Ovary (tissue), 9 donors: ENCODE results near the gene ARPIN. TPM values are rescaled to one million over a fixed set of nuclear protein-coding genes. Genes with fewer than 3 reads are reported as not detected.
"Not testable (repeated sequence)": the region's sequence is repeated elsewhere in the genome, so short reads cannot be mapped to it uniquely, and the experiment has no call there.

Source experiments
- DNase-seq, 5 donors: peaks; one replicate each; pipeline ENCODE4 v3.0.0-alpha.2; 2019 to 2020
- H3K27ac ChIP-seq, 2 donors: fragments of 200-600 bp; one replicate each; pipeline versions ENCODE4 v1.5.1 to v1.8.0; 2019 to 2022
- H3K27me3 ChIP-seq: fragments of 200-600 bp; one replicate; pipeline ENCODE4 v1.8.0; 2022
- H3K36me3 ChIP-seq: fragments of 200-600 bp; sonication (generic); one replicate; pipeline ENCODE4 v1.5.1; 2019
- H3K4me1 ChIP-seq: one replicate; pipeline ENCODE4 v1.8.1; 2013; ENCODE audit warnings: mild to moderate bottlenecking, moderate library complexity; ENCODE audit not compliant: insufficient read depth
- H3K4me3 ChIP-seq: fragments of 200-600 bp; sonication (generic); one replicate; pipeline ENCODE4 v1.5.1; 2017
- H3K9me3 ChIP-seq, 2 donors: fragments of 200-600 bp in 1 of 2; sonication (generic) in 1 of 2; one replicate each; pipeline versions ENCODE4 v1.5.1 to v1.8.1; 2013 to 2019; ENCODE audit warnings: mild to moderate bottlenecking in 1 of 2, moderate library complexity in 1 of 2
- EP300 ChIP-seq: sonication (generic); formaldehyde crosslinking; IDR thresholded peaks from one replicate; pipeline ENCODE4 v1.6.1; 2017; ENCODE audit warnings: antibody characterized with exemption
- POLR2A ChIP-seq: fragments of 450-650 bp; IDR thresholded peaks from one replicate; pipeline ENCODE4 v1.6.1; 2017; ENCODE audit warnings: antibody characterized with exemption, mild to moderate bottlenecking, moderate library complexity
- WGBS, 3 donors: extraction: QIAGEN DNeasy Blood & Tissue Kit in 1 of 3; methylation state at CpG; one replicate each; pipeline versions ENCODE4 v1.1.5 to v1.1.7; 2013 to 2017; 5-methylcytosine and 5-hydroxymethylcytosine counted together
- intact Hi-C, 4 donors: fragments of 100-400 bp; cut with DNase I; formaldehyde crosslinking; loops; one replicate each; pipeline versions ENCODE4 v1.11.0 to v1.15.1; 2022 to 2023
- polyA plus RNA-seq, 2 donors: library from polyadenylated mRNA; stranded (reverse); fragments of 200-250 nt in 1 of 2; fragments of 350-450 nt in 1 of 2; fragmentation: Illumina TruSeq in 1 of 2; extraction: RNeasy Lipid Tissue Mini Kit (QIAGEN cat#74804) in 1 of 2; gene quantifications; one replicate each; pipeline ENCODE4 v1.2.3, GENCODE V29; 2013 to 2014
- total RNA-seq, 7 donors: library from RNA; depleted of rRNA in 2 of 7; stranded (reverse); fragments of >200 nt in 2 of 7; fragmentation: NEBNext Ultra II Directional in 3 of 7; extraction: Animal tissue kit (Norgen Biotek cat#: 25700) in 3 of 7; gene quantifications; one replicate each; pipeline versions ENCODE4 v1.1.0 to v1.2.4, GENCODE V29; 2016 to 2023
- TF ChIP-seq, protein P1 (sequence below), 3 donors: fragments of 450-650 bp in 2 of 3; fragments of 200-600 bp in 1 of 3; IDR thresholded peaks; one replicate each; pipeline versions ENCODE4 v1.5.1 to v1.8.0; 2016 to 2022; ENCODE audit warnings: antibody characterized with exemption in 3 of 3, mild to moderate bottlenecking in 1 of 3
- donor health status: DM: no; HTN: no; CAD: no; lungs with moderate emphysema.
- donor health status: DM: no; HTN: no; CAD: no.
- donor health status: Bipolar disorder and iron deficiency.
- donor health status: DM: yes; HTN: yes; CAD: no.
- donor health status: DM: no; HTN: no; CAD: no.
- donor health status: DM: yes; HTN: yes; CAD: no.

The ARPIN gene
- total and polyA plus RNA-seq, 9 donors = 14.2 to 36.5 (median 29.9) TPM

DNA sequence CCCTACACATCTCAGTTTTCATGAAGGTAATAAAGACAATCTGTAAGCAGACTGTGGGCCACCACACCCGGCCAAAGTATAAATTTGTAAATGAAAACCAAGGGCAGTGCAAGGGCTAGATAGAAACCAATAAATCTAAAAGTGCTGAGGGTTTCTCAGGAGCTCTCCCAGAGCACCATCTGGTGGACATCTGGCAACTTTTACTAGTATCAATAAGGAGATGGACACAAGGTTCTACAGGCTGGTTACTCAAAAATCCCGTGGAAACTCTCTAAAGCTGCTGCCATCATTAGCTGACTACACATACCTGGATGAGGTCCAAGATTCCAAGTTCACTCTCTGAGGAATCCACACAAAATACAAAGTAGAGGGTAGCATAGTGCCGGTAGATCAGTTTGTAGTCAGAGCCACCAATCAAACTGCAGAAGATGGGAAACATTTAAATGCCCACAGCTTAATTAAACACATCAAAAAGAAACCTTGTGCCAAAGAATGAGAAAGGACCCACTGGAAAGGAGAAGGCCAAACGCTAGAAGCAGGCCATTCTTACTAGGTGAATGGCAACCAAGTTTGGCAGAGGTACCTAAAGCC, 24.4 kb downstream of the ARPIN start:
- H3K4me3 ChIP-seq = no peak overlapping the region
- H3K27ac ChIP-seq = no peak overlapping the region
- H3K27me3 ChIP-seq = no peaks in the 10 kb centered on the region
- no peak for TF ChIP-seq EP300
- TF ChIP-seq, protein P1, sequence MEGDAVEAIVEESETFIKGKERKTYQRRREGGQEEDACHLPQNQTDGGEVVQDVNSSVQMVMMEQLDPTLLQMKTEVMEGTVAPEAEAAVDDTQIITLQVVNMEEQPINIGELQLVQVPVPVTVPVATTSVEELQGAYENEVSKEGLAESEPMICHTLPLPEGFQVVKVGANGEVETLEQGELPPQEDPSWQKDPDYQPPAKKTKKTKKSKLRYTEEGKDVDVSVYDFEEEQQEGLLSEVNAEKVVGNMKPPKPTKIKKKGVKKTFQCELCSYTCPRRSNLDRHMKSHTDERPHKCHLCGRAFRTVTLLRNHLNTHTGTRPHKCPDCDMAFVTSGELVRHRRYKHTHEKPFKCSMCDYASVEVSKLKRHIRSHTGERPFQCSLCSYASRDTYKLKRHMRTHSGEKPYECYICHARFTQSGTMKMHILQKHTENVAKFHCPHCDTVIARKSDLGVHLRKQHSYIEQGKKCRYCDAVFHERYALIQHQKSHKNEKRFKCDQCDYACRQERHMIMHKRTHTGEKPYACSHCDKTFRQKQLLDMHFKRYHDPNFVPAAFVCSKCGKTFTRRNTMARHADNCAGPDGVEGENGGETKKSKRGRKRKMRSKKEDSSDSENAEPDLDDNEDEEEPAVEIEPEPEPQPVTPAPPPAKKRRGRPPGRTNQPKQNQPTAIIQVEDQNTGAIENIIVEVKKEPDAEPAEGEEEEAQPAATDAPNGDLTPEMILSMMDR (IDR thresholded peaks at IDR 0.05) = no peak
- no peak for TF ChIP-seq POLR2A
- intact Hi-C loops = no loop called here
- peaks cover 1% of the 10 kb centered on the region for H3K4me1 ChIP-seq
- H3K36me3 ChIP-seq = no peaks in the 10 kb centered on the region
- DNase-seq = no peak
- 34 to 44% (median 37%) methylated on average over 4 of the region's 4 CpGs for WGBS, 3 donors
- no peaks in the 10 kb centered on the region for H3K9me3 ChIP-seq

GRCh38 chr15:89885611-89886010, 27.1 kb downstream of the ARPIN start:
- H3K4me1 ChIP-seq = no peaks in the 10 kb centered on the region
- intact Hi-C loops = no loop called here
- 81 to 90% (median 89%) methylated on average over 2 of the region's 2 CpGs for WGBS, 3 donors
- no peak overlapping the region for H3K4me3 ChIP-seq
- TF ChIP-seq EP300 = no peak
- TF ChIP-seq, protein P1 (IDR thresholded peaks at IDR 0.05) = no peak
- TF ChIP-seq POLR2A = no peak
- H3K9me3 ChIP-seq = no peaks in the 10 kb centered on the region
- no peaks in the 10 kb centered on the region for H3K36me3 ChIP-seq
- DNase-seq = no peak
- no peaks in the 10 kb centered on the region for H3K27me3 ChIP-seq
- no peak overlapping the region for H3K27ac ChIP-seq

DNA sequence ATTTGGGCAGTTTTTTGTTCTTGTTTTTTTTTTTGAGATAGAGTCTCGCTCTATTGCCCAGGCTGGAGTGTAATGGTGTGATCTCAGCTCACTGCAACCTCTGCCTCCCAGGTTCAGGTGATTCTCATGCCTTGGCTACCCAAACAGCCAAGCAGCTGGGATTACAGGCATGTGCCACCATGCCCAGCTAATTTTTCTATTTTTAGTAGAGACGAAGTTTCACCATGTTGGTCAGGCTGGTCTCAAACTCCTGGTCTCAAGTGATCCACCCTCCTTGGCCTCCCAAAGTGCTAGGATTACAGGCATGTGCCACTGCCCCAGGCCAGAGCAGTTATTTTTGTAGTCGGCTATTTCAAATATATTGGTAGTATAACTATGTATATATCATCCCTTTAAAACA, 27.6 kb downstream of the ARPIN start:
- 67 to 80% (median 78%) methylated on average over 3 of the region's 3 CpGs for WGBS, 3 donors
- intact Hi-C loops, H3K36me3 ChIP-seq, H3K4me1 ChIP-seq, H3K4me3 ChIP-seq, H3K27me3 ChIP-seq, H3K9me3 ChIP-seq, DNase-seq, H3K27ac ChIP-seq: not testable (repeated sequence)

DNA sequence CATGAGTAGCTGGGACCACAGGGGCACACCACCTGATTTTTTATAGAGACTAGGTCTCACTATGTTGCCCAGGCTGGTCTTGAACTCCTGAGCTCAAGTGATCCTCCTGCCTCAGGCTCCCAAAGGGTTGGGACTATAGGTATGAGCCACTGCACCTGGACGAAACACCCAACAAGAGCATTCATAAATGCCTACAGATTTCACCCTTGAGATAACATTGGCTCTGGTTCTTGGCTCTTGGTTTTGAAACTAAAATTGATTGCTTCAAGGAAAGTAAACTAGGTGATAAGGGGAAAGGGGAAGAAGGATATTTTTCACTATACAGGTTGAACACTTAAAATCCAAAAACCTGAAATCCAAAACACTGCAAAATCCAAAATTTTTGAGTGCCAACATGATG, 29.2 kb downstream of the ARPIN start:
- Histone ChIP-seq H3K36me3 (no peaks in the 10 kb centered on the region), H3K4me3 (no peak overlapping the region), H3K9me3 (no peaks in the 10 kb centered on the region), H3K27ac (no peak overlapping the region), H3K27me3 (no peaks in the 10 kb centered on the region), H3K4me1 (peaks cover 3% of the 10 kb centered on the region)
- no peak for DNase-seq
- intact Hi-C loops = no loop called here
- TF ChIP-seq EP300 (no peak), POLR2A (no peak)
- TF ChIP-seq, protein P1 (IDR thresholded peaks at IDR 0.05) = no peak
- WGBS, 3 donors = 89 to 98% (median 95%) methylated on average over 1 of the region's 1 CpG

- intact Hi-C loops = no loop called here
- no peaks in the 10 kb centered on the region for H3K9me3 ChIP-seq
- H3K4me1 ChIP-seq = peaks cover 4% of the 10 kb centered on the region
- no peaks in the 10 kb centered on the region for H3K36me3 ChIP-seq
- TF ChIP-seq, protein P1 (IDR thresholded peaks at IDR 0.05) = no peak
- TF ChIP-seq EP300 = no peak
- TF ChIP-seq POLR2A = no peak
- H3K27ac ChIP-seq = no peak overlapping the region
- H3K27me3 ChIP-seq = no peaks in the 10 kb centered on the region
- no peak overlapping the region for H3K4me3 ChIP-seq
- WGBS, 3 donors = 70 to 87% (median 71%) methylated on average over 1 of the region's 1 CpG
- no peak for DNase-seq
These were observed 32.0 kb downstream of the ARPIN start for GRCh38 chr15:89880727-89881126.
